HepG2 (cell line): ENCODE measurements around the gene CRIP1. TPM values are rescaled to one million over a fixed set of nuclear protein-coding genes. Genes with fewer than 3 reads are reported as not detected.

Experiments used
- ATRX ChIP-seq: sonication (generic); formaldehyde crosslinking; IDR thresholded peaks from 2 replicates; pipeline ENCODE4 v1.4.0; 2020; ENCODE audit warnings: missing genetic modification reagents, borderline replicate concordance
- HOXA7 ChIP-seq: sonication (generic); formaldehyde crosslinking; IDR thresholded peaks from 2 replicates; pipeline ENCODE4 v1.8.1; 2022; ENCODE audit warnings: mild to moderate bottlenecking, missing genetic modification reagents, moderate library complexity
- ISX ChIP-seq: sonication (generic); formaldehyde crosslinking; conservative IDR thresholded peaks from 2 replicates; pipeline ENCODE4 v1.5.0; 2020; ENCODE audit warnings: missing genetic modification reagents
- JUNB ChIP-seq: sonication (generic); formaldehyde crosslinking; IDR thresholded peaks from 2 replicates; pipeline ENCODE4 v1.8.0; 2022; ENCODE audit warnings: missing genetic modification reagents, mild to moderate bottlenecking, borderline replicate concordance
- KDM2A ChIP-seq: sonication (generic); formaldehyde crosslinking; IDR thresholded peaks from 2 replicates; pipeline ENCODE4 v1.4.0; 2020; ENCODE audit warnings: low read depth, missing genetic modification reagents, borderline replicate concordance
- LCORL ChIP-seq, 2 experiments: fragments of 450-650 bp in 1 of 2; sonication (generic) in 1 of 2; formaldehyde crosslinking in 1 of 2; IDR thresholded peaks; 2 replicates each; pipeline versions ENCODE4 v1.5.0 to v1.6.1; 2017 to 2020; ENCODE audit warnings: antibody characterized with exemption in 1 of 2, missing genetic modification reagents in 1 of 2
- NFATC3 ChIP-seq: sonication (generic); formaldehyde crosslinking; IDR thresholded peaks from 2 replicates; pipeline ENCODE4 v1.5.1; 2020; ENCODE audit warnings: mild to moderate bottlenecking, missing genetic modification reagents
- PAX8 ChIP-seq: sonication (generic); formaldehyde crosslinking; IDR thresholded peaks from 2 replicates; pipeline ENCODE4 v1.8.0; 2022; ENCODE audit warnings: mild to moderate bottlenecking, missing genetic modification reagents, borderline replicate concordance
- PHF5A ChIP-seq: IDR thresholded peaks from one replicate; pipeline ENCODE4 v1.6.1; 2018; ENCODE audit warnings: low read depth, missing genetic modification reagents; ENCODE audit not compliant: unreplicated experiment
- PITX1 ChIP-seq: sonication (generic); formaldehyde crosslinking; IDR thresholded peaks from 2 replicates; pipeline ENCODE4 v1.5.1; 2020; ENCODE audit warnings: mild to moderate bottlenecking, missing genetic modification reagents
- SMARCE1 ChIP-seq: fragments of 450-650 bp; IDR thresholded peaks from 2 replicates; pipeline ENCODE4 v1.6.1; 2017; ENCODE audit warnings: borderline replicate concordance
- SNAPC2 ChIP-seq: sonication (generic); formaldehyde crosslinking; IDR thresholded peaks from 2 replicates; pipeline ENCODE4 v1.8.1; 2022; ENCODE audit warnings: mild to moderate bottlenecking, missing genetic modification reagents
- SP5 ChIP-seq: IDR thresholded peaks from 2 replicates; pipeline ENCODE4 v1.6.1; 2016; ENCODE audit warnings: low read depth, borderline replicate concordance
- ZBTB20 ChIP-seq: sonication (generic); formaldehyde crosslinking; IDR thresholded peaks from 2 replicates; pipeline ENCODE4 v1.8.1; 2023; ENCODE audit warnings: missing genetic modification reagents, low read depth, mild to moderate bottlenecking, borderline replicate concordance
- ZFY ChIP-seq: sonication (generic); formaldehyde crosslinking; IDR thresholded peaks from 2 replicates; pipeline ENCODE4 v1.4.0; 2020; ENCODE audit warnings: missing genetic modification reagents
- ZNF160 ChIP-seq: sonication (generic); formaldehyde crosslinking; IDR thresholded peaks from 2 replicates; pipeline ENCODE4 v1.8.0; 2022; ENCODE audit warnings: mild to moderate bottlenecking, inconsistent platforms, missing genetic modification reagents
- ZNF264 ChIP-seq: sonication (generic); formaldehyde crosslinking; IDR thresholded peaks from 2 replicates; pipeline ENCODE4 v1.4.0; 2020; ENCODE audit warnings: missing genetic modification reagents
- ZNF510 ChIP-seq: sonication (generic); formaldehyde crosslinking; IDR thresholded peaks from 2 replicates; pipeline ENCODE4 v1.4.0; 2020; ENCODE audit warnings: low read depth, mild to moderate bottlenecking, missing genetic modification reagents
- ZNF709 ChIP-seq: sonication (generic); formaldehyde crosslinking; IDR thresholded peaks from 2 replicates; pipeline ENCODE4 v1.5.0; 2020; ENCODE audit warnings: mild to moderate bottlenecking, missing genetic modification reagents
- ZNF773 ChIP-seq: sonication (generic); formaldehyde crosslinking; IDR thresholded peaks from 2 replicates; pipeline ENCODE4 v1.4.0; 2020; ENCODE audit warnings: missing genetic modification reagents, borderline replicate concordance
- polyA plus RNA-seq, 8 experiments: library from polyadenylated mRNA; depleted of rRNA in 3 of 8; stranded (reverse) in 7 of 8; unstranded in 1 of 8; fragments of >200 nt; fragmentation: Illumina TruSeq in 4 of 8; extraction: Trizol in 4 of 8; gene quantifications; 2 replicates each; pipeline versions ENCODE4 v1.2.1 to v1.2.3, GENCODE V29; 2011 to 2016; ENCODE audit warnings: low read depth in 4 of 8, missing spikeins in 1 of 8, mixed read lengths in 1 of 8; ENCODE audit not compliant: insufficient read depth in 1 of 8
- total RNA-seq, 5 experiments: library from RNA; depleted of rRNA; stranded (reverse); fragments of >200 nt; fragmentation: Illumina TruSeq; extraction: Trizol; gene quantifications; 2 replicates each; pipeline ENCODE4 v1.2.3, GENCODE V29; 2016; ENCODE audit warnings: low read depth in 1 of 5
- TF ChIP-seq, protein P1 (sequence below): sonication (generic); formaldehyde crosslinking; IDR thresholded peaks from 2 replicates; pipeline ENCODE4 v1.5.0; 2020; ENCODE audit warnings: missing genetic modification reagents, mild to moderate bottlenecking, borderline replicate concordance
- TF ChIP-seq, protein P2 (sequence below): sonication (generic); formaldehyde crosslinking; conservative IDR thresholded peaks from 2 replicates; pipeline ENCODE4 v1.5.0; 2020; ENCODE audit warnings: missing genetic modification reagents
- TF ChIP-seq, protein P3 (sequence below): sonication (generic); formaldehyde crosslinking; IDR thresholded peaks from 2 replicates; pipeline ENCODE4 v1.4.0; 2020; ENCODE audit warnings: missing genetic modification reagents
- TF ChIP-seq, protein P4 (sequence below): IDR thresholded peaks from 2 replicates; pipeline ENCODE4 v1.6.1; 2016; ENCODE audit warnings: control low read depth

CRIP1 gene
- total and polyA plus RNA-seq, 2 of the 13 experiments (the other 11 are each of a cell fraction or from before 2014, with no cell fraction given) = 53.9 to 59.5 TPM

DNA sequence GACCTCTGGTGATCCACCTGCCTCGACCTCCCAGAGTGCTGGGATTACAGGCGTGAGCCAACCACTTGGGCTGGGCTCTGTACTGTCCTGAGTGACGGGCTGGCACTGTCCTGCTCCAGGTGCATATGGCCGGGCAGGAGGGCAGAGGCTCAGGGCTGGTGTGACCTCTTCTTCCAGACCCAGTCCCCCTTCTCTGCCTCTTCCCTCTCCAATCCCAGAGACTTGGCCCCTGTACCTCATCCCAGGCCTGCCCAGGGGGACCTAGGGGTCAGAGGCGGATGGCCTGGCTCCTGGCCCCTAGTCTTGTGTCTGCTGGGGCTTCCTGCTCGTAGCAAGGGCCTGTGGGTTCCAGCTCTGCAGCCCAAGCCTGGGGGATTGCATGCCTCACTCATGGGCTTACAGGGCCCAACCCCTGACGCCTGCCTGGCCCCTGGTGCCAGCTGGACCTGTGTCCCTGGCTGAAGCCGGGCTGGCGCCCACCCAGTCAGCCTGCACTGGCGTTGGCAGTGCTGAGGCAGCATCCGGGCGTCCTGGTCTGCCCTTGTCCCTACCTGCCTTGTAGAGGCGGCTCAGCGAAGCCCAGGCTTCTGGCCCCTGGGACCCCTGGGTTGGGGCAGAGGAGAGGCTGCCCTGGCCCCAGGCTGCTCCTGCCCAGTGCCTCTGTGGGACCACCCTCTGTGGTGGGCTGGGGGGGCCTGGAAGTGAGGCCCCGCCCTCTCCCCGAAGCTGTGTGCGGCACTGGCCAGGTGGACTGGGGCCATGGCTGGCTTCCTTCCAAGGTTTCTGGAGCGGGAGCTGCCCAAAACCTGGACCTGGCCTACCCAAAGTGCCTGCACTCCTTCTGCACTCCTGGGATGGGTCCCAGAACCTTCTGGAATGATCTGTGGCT lies 8.7 kb downstream of the CRIP1 start (continued):
- no peak for TF ChIP-seq SP5 (CRISPR knock-in tag)
- TF ChIP-seq ATRX (CRISPR knock-in tag) = no peak
- no peak for TF ChIP-seq ISX
- TF ChIP-seq JUNB = no peak
- peak; percentile 55; the same call in 1 of the 2 replicates for TF ChIP-seq ZNF773 (CRISPR knock-in tag)
- 0 out of 2 replicates have a peak, but pooled peaks have one; percentile 43 for TF ChIP-seq SNAPC2 (CRISPR knock-in tag)
- TF ChIP-seq, protein P1, sequence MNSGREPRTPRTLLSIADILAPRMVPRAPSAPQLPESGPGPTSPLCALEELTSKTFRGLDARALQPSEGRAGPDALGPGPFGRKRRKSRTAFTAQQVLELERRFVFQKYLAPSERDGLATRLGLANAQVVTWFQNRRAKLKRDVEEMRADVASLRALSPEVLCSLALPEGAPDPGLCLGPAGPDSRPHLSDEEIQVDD (CRISPR knock-in tag) = no peak
- no peak for TF ChIP-seq KDM2A (CRISPR knock-in tag)
- no peak for TF ChIP-seq HOXA7 (CRISPR knock-in tag)
- TF ChIP-seq ZBTB20 = peak; percentile 55; the same call in 1 of the 2 replicates
- TF ChIP-seq ZNF510 (CRISPR knock-in tag) = no peak
- TF ChIP-seq, protein P2, sequence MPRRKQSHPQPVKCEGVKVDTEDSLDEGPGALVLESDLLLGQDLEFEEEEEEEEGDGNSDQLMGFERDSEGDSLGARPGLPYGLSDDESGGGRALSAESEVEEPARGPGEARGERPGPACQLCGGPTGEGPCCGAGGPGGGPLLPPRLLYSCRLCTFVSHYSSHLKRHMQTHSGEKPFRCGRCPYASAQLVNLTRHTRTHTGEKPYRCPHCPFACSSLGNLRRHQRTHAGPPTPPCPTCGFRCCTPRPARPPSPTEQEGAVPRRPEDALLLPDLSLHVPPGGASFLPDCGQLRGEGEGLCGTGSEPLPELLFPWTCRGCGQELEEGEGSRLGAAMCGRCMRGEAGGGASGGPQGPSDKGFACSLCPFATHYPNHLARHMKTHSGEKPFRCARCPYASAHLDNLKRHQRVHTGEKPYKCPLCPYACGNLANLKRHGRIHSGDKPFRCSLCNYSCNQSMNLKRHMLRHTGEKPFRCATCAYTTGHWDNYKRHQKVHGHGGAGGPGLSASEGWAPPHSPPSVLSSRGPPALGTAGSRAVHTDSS (CRISPR knock-in tag) = no peak
- peak; percentile 50; the same call in 1 of the 2 replicates for TF ChIP-seq PITX1 (CRISPR knock-in tag)
- TF ChIP-seq ZNF160 (CRISPR knock-in tag) = no peak
- TF ChIP-seq PHF5A = no peak
- no peak for TF ChIP-seq ZNF264 (CRISPR knock-in tag)
- no peak for TF ChIP-seq PAX8
- TF ChIP-seq ZNF709 (CRISPR knock-in tag) = no peak
- TF ChIP-seq ZFY (CRISPR knock-in tag) = no peak
- no peak for TF ChIP-seq NFATC3 (CRISPR knock-in tag)
- no peak for TF ChIP-seq SMARCE1
- TF ChIP-seq, protein P3, sequence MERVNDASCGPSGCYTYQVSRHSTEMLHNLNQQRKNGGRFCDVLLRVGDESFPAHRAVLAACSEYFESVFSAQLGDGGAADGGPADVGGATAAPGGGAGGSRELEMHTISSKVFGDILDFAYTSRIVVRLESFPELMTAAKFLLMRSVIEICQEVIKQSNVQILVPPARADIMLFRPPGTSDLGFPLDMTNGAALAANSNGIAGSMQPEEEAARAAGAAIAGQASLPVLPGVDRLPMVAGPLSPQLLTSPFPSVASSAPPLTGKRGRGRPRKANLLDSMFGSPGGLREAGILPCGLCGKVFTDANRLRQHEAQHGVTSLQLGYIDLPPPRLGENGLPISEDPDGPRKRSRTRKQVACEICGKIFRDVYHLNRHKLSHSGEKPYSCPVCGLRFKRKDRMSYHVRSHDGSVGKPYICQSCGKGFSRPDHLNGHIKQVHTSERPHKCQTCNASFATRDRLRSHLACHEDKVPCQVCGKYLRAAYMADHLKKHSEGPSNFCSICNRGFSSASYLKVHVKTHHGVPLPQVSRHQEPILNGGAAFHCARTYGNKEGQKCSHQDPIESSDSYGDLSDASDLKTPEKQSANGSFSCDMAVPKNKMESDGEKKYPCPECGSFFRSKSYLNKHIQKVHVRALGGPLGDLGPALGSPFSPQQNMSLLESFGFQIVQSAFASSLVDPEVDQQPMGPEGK = peak; percentile 92
- TF ChIP-seq, protein P4, sequence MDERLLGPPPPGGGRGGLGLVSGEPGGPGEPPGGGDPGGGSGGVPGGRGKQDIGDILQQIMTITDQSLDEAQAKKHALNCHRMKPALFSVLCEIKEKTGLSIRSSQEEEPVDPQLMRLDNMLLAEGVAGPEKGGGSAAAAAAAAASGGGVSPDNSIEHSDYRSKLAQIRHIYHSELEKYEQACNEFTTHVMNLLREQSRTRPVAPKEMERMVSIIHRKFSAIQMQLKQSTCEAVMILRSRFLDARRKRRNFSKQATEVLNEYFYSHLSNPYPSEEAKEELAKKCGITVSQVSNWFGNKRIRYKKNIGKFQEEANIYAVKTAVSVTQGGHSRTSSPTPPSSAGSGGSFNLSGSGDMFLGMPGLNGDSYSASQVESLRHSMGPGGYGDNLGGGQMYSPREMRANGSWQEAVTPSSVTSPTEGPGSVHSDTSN (CRISPR knock-in tag) = no peak
- no peak for TF ChIP-seq LCORL (IDR thresholded peaks at IDR 0.05)
- no peak for TF ChIP-seq LCORL (CRISPR knock-in tag; IDR thresholded peaks at IDR 0.05)
